ENCODE results near the gene SREK1IP1. TPM values are rescaled to one million over a fixed set of nuclear protein-coding genes. Genes with fewer than 3 reads are reported as not detected.

SREK1IP1 gene
- total and polyA plus RNA-seq, 10 of the 15 experiments (the other 5 are each of a cell fraction or from before 2014, with no cell fraction given) = 9.1 to 60.3 (median 26.9) TPM

DNA sequence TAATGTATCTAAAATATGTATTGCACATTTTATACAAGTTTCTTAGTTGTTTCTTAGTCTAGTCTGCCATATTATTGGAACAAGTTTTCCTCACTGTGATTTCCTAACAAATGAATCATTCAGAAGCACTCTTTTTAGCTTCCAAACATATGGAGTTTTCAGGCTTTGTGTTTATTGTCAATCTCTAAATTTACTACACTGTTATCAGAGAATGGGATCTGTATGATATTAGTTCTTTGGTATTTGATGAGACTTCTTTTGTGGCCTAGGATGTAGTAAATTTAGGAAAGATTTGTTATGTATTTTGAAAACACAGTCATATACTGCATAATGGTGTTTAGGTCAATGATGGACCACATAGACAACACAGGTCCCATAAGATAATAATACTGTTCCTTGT, 25.7 kb downstream of the SREK1IP1 start:
- no peak overlapping the region for H3K4me3 ChIP-seq
- ChIA-PET RAD21 (ENCODE audit: unreplicated experiment) (no interaction called here), CTCF (no interaction called here), SMC1A (ENCODE audit: uncharacterized antibody, unreplicated experiment) (no interaction called here), POLR2A (no interaction called here)
- ATAC-seq = no peak
- no peaks in the 10 kb centered on the region for H3K79me2 ChIP-seq (ENCODE audit: control insufficient read depth, insufficient read depth, low read length)
- no peak for TF ChIP-seq POLR2AphosphoS5 (IDR thresholded peaks at IDR 0.05; ENCODE audit: low read length)
- no peak for TF ChIP-seq ZZZ3 (IDR thresholded peaks at IDR 0.05; ENCODE audit: control insufficient read depth, insufficient read length, low read depth)
- no peak for TF ChIP-seq MEF2B (IDR thresholded peaks at IDR 0.05; ENCODE audit: partially characterized antibody, poor library complexity, severe bottlenecking)
- no peak for TF ChIP-seq BHLHE40 (IDR thresholded peaks at IDR 0.05; ENCODE audit: borderline replicate concordance in 1 of 2, low read depth in 2 of 2, low read length in 1 of 2)
- no peak for TF ChIP-seq SIX5 (IDR thresholded peaks at IDR 0.05; ENCODE audit: low read depth, low read length, severe bottlenecking)
- TF ChIP-seq FOXK2 (IDR thresholded peaks at IDR 0.05) = no peak
- no peak for TF ChIP-seq POU2F2 (IDR thresholded peaks at IDR 0.05; ENCODE audit: borderline replicate concordance, low read depth, low read length)
- no peak for TF ChIP-seq LARP7 (IDR thresholded peaks at IDR 0.05)
- no peak for TF ChIP-seq CREM (IDR thresholded peaks at IDR 0.05; ENCODE audit: low read depth)
- TF ChIP-seq ZNF24 (IDR thresholded peaks at IDR 0.05) = no peak
- no peak for TF ChIP-seq PRDM15 (CRISPR knock-in tag; IDR thresholded peaks at IDR 0.05)
- no peaks in the 10 kb centered on the region for H3K4me1 ChIP-seq (ENCODE audit: control insufficient read depth, insufficient read depth, low read length)
- no peak overlapping the region for H3K27ac ChIP-seq (ENCODE audit: control insufficient read depth, insufficient read depth)
- no peak overlapping the region for H2AFZ ChIP-seq (ENCODE audit: control insufficient read depth, low read depth, low read length)
- DNase-seq (ENCODE audit: low read depth, low spot score) = no peak
- no peak overlapping the region for H3K9ac ChIP-seq (ENCODE audit: control insufficient read depth, insufficient read depth, low read length)
- H3K9me3 ChIP-seq (replicated peaks; ENCODE audit: control insufficient read depth, insufficient read depth, low read length) = no peaks in the 10 kb centered on the region
- in situ Hi-C loops (cut with MboI) = no loop called here
- no peaks in the 10 kb centered on the region for H3K27me3 ChIP-seq (replicated peaks in 1 of 2; ENCODE audit: control insufficient read depth in 2 of 2, insufficient read depth in 2 of 2, low read length in 1 of 2)
- FAIRE-seq = no peak
- intact Hi-C loops (cut with micrococcal nuclease; ENCODE audit: unreplicated experiment) = no loop called here
- H3K36me3 ChIP-seq (ENCODE audit: control insufficient read depth in 2 of 2, insufficient read depth in 2 of 2, low read length in 1 of 2) = peaks cover 0 to 2% of the 10 kb centered on the region in 2 experiments; a peak in 1 of 4 replicates
- no peak overlapping the region for H3K4me2 ChIP-seq (ENCODE audit: control insufficient read depth, insufficient read depth)
- no peaks in the 10 kb centered on the region for H4K20me1 ChIP-seq (ENCODE audit: control insufficient read depth, insufficient read depth)
- no TSS peak for BruUV-seq (replicated peaks)

Data from GM12878 (cell line).